Measurements from ENCODE around the gene NAA16.
"Not testable (repeated sequence)": the region's sequence is repeated elsewhere in the genome, so short reads cannot be mapped to it uniquely, and the experiment has no call there.

The NAA16 gene

DNA sequence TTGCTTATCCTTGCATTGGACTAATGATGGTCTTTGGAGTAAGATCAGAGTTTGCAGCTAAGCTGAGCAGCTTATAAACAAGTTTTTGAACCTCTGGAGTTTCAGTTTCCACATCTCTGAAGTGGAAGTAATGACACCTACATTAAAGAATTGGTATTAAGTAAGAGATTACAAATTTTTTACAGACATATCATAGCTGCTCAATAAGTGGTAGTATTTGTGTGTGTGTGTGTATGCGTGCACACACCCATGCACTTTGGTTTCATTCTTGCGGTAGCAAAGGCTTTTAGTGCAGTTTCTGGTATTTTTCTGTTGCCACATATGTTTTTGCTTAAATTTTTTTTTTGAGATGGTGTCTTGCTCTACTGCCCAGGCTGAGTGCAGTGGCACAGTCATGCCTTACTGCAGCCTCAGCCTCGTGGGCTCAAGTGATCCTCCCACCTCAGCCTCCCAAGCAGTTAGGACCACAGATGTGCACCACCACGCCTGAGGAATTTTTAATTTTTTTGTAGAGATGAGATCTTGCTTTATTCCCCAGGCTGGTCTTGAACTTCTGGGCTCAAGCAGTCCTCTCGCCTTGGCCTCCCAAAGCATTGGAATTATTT is 4.5 kb downstream of the NAA16 start:
- no peaks in the 10 kb centered on the region for H3K9me3 Mint-ChIP-seq
- H3K36me3 Mint-ChIP-seq (ENCODE audit: low read depth): peaks cover 15% of the 10 kb centered on the region
- peak overlapping the region; percentile 3 for H3K4me3 Mint-ChIP-seq
- no peaks in the 10 kb centered on the region for H3K27me3 Mint-ChIP-seq (ENCODE audit: low read depth)
- peak overlapping the region; percentile 1 for H3K27ac Mint-ChIP-seq
- peaks cover 24% of the 10 kb centered on the region for H3K4me1 Mint-ChIP-seq (ENCODE audit: low read depth)

DNA sequence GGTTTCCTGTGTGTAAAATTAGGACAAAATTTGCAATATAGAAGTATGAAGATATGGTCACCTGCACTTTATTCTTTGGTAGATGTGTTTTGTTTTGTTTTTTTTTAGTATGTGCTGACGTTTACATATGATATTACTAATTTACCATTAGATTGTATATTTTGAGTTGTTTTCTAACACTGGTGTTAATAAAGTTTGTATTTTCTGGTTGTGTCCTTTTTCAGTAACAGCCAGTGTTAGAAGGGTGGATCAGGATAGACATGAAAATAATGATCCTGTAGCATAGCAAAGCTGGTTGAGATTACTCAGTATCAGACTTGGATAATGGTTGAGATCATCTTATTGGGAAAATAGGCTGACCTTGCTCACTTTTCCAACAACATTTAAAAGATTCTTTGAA is 6.2 kb downstream of the NAA16 start:
- no peaks in the 10 kb centered on the region for H3K9me3 Mint-ChIP-seq
- H3K36me3 Mint-ChIP-seq (ENCODE audit: low read depth): peaks cover 22% of the 10 kb centered on the region
- H3K4me1 Mint-ChIP-seq (ENCODE audit: low read depth): peaks cover 25% of the 10 kb centered on the region
- no peak overlapping the region for H3K27ac Mint-ChIP-seq
- H3K4me3 Mint-ChIP-seq: no peak overlapping the region
- no peaks in the 10 kb centered on the region for H3K27me3 Mint-ChIP-seq (ENCODE audit: low read depth)

DNA sequence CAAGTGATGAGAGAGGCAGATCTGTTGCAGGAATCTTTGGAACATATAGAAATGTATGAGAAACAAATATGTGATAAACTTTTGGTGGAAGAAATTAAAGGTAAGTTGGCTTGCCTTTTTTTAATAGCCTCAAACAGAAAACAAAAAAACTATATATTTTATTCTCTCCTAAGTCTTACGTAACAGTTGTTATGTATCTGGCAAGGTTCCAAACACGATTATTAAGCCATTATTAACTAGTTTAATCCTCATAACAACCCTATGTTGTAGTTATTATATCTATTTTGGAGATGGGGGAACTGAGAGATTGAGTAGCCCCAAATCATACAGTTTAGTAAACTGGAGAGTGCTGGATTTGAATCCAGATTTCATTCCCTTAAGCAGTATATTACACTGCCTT is 14.7 kb downstream of the NAA16 start:
- H3K27ac Mint-ChIP-seq: no peak overlapping the region
- peaks cover 35% of the 10 kb centered on the region for H3K36me3 Mint-ChIP-seq (ENCODE audit: low read depth)

DNA sequence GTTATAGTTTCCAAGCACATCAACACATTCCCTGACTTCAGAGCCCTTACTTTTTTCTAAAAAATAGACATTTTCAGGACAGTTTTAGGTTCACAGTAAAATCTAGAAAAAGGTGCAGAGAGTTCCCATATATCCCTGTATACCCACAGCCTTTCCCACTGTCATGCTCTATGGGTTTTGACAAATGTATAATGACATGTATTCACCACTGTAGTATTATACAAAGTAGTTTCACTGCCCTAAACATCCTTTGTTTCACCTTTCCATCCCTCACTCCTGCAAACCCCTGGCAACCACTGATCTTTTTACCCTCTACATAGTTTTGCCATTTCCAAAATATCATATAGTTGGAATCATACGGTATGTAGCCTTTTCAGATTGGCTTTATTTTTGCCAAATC is 15.6 kb downstream of the NAA16 start:
- no peaks in the 10 kb centered on the region for H3K9me3 Mint-ChIP-seq
- H3K27ac Mint-ChIP-seq: no peak overlapping the region
- peaks cover 35% of the 10 kb centered on the region for H3K36me3 Mint-ChIP-seq (ENCODE audit: low read depth)
- peaks cover 22% of the 10 kb centered on the region for H3K4me1 Mint-ChIP-seq (ENCODE audit: low read depth)
- H3K27me3 Mint-ChIP-seq (ENCODE audit: low read depth): no peaks in the 10 kb centered on the region
- no peak overlapping the region for H3K4me3 Mint-ChIP-seq

More for the DNA sequence above, 14.7 kb downstream of the NAA16 start:
- Mint-ChIP-seq H3K4me1 (ENCODE audit: low read depth) (peaks cover 22% of the 10 kb centered on the region), H3K9me3 (no peaks in the 10 kb centered on the region), H3K27me3 (ENCODE audit: low read depth) (no peaks in the 10 kb centered on the region), H3K4me3 (no peak overlapping the region)

DNA sequence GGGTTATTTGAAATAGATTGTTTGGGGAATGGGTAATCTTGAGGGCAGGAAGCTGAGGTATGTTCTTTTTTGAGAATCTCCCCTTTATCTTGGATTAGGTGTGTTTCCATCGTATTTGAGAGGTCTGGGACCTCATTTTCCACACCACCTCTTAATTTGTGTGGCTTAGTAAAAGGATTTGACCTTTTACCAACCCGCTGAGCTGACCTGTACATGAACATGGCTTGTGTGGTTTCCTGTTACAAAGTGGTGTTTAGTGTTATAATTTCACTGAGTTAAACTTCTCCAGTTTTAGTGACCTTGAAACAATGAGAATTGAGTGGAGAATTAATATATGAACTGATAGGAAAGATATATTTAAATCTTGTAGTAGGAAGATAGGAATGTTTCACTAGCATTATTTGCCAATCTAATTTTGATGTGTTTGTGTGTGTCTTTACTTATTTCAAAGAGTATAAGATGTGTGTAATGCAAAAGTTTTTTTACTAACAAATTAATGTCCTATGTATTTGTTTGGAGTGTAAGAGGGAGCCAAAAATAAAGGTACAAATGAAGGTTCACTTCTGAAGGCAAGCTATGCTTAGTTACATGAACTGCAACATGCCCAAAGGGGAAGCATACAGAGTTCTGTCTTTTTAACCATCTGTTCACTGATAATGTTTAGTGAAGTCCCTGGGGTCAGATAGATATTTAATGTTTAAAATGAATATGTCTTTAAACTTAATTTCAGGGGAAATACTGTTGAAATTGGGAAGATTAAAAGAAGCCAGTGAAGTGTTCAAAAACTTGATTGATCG is 17.1 kb downstream of the NAA16 start:
- Mint-ChIP-seq H3K9me3 (no peaks in the 10 kb centered on the region), H3K27ac (no peak overlapping the region), H3K36me3 (ENCODE audit: low read depth) (peaks cover 34% of the 10 kb centered on the region), H3K4me3 (no peak overlapping the region), H3K27me3 (ENCODE audit: low read depth) (no peaks in the 10 kb centered on the region), H3K4me1 (ENCODE audit: low read depth) (peaks cover 16% of the 10 kb centered on the region)

DNA sequence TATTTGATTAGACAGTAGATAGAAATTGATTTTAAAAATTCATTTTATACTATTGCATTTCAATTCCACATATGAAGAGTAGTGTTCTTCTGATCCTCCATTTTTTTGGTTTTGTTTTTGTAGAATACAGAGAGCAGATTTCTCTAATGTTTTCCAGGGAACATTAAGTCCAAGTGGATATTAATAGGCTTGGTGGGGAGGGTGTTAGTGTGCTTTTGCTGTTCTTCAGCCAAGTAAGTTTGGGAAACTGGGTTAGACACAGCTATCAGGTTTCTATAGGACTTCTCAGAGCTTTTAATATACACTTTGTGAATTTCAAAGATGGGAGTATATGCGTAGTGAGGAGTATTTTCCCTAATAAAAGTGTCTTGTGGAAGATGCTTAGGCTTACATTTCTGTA is 21.8 kb downstream of the NAA16 start:
- Mint-ChIP-seq H3K9me3 (no peaks in the 10 kb centered on the region), H3K4me1 (ENCODE audit: low read depth) (peaks cover 10% of the 10 kb centered on the region), H3K4me3 (no peak overlapping the region), H3K36me3 (ENCODE audit: low read depth) (peaks cover 42% of the 10 kb centered on the region), H3K27ac (no peak overlapping the region), H3K27me3 (ENCODE audit: low read depth) (no peaks in the 10 kb centered on the region)

DNA sequence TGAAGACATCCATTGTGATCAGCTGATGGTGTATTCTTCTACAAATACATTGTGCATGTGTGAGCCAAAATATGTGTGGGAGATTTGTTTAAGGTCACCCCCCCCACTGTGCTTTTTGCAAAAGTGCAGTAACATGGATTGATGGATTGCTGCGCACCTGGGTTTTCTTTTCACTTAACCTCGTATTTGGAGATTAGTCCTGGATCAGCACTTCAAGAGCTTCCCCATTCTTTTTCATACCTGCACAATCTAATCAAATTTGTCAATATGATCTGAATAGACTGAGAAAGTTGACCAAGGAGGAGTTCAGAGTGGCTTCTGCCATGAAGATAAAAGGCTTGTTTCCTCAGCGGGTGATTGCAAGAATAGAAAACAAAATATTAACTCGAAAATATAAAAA is 23.7 kb downstream of the NAA16 start:
- H3K9me3 Mint-ChIP-seq: no peaks in the 10 kb centered on the region
- no peak overlapping the region for H3K4me3 Mint-ChIP-seq
- peaks cover 2% of the 10 kb centered on the region for H3K4me1 Mint-ChIP-seq (ENCODE audit: low read depth)
- H3K36me3 Mint-ChIP-seq (ENCODE audit: low read depth): peaks cover 31% of the 10 kb centered on the region
- H3K27me3 Mint-ChIP-seq (ENCODE audit: low read depth): no peaks in the 10 kb centered on the region
- H3K27ac Mint-ChIP-seq: no peak overlapping the region

DNA sequence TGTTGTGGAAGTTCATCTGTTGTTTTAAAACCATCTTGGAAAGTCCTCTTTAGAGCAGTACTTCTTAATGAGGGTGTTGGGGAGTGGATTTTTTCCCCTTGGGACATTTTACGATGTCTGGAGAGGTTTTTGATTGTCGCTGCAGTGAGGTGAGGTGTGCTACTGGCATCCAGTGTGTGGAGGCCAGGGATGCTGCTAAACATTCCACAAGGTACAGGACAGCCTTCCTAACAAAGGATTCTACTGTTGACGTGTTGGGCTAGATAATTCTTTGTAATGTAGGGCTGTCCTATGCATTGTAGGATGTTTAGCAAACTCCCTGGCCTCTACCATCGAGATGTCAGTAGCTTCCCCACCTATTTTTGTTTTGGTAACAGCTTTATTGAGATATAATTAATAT is 33.3 kb downstream of the NAA16 start:
- H3K4me3 Mint-ChIP-seq: no peak overlapping the region
- no peaks in the 10 kb centered on the region for H3K27me3 Mint-ChIP-seq (ENCODE audit: low read depth)
- no peaks in the 10 kb centered on the region for H3K9me3 Mint-ChIP-seq
- H3K4me1 Mint-ChIP-seq (ENCODE audit: low read depth): peaks cover 16% of the 10 kb centered on the region
- no peak overlapping the region for H3K27ac Mint-ChIP-seq
- peaks cover 49% of the 10 kb centered on the region for H3K36me3 Mint-ChIP-seq (ENCODE audit: low read depth)

DNA sequence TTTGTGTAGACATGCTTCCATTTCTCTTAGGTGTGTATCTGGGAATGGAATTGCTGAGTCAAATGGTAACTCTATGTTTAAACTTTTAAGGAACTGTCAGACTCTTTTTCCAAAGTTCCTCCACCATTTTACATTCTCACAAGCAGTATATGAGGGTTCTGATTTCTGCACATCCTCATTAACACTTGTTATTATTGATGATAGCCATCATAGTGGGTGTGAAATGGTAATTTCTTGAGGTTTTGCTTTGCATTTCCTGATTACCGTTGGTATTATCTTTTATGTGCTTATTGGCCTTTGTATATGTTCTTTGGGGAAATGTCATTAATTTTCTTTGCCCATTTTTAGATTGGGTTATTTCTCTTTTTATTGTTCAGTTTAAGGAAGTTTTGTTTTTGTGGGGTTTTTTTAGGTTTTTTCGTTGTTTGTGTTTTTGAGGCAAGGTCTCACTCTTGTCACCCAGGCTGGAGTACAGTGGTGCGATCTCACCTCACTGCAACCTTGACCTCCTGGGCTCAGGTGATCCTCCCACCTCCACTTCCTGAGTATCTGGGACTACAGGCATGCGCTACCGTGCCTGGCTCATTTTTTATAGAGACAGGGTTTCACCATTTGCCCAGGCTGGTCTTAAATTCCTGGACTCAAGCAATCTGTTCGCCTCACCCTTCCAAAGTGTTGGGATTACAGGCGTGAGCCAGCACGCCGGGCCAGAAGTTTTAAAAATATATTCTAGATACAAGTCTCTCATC is 34.3 kb downstream of the NAA16 start:
- Mint-ChIP-seq H3K9me3 (no peaks in the 10 kb centered on the region), H3K27ac (no peak overlapping the region), H3K27me3 (ENCODE audit: low read depth) (no peaks in the 10 kb centered on the region), H3K4me3 (no peak overlapping the region), H3K4me1 (ENCODE audit: low read depth) (peaks cover 14% of the 10 kb centered on the region), H3K36me3 (ENCODE audit: low read depth) (peaks cover 46% of the 10 kb centered on the region)

DNA sequence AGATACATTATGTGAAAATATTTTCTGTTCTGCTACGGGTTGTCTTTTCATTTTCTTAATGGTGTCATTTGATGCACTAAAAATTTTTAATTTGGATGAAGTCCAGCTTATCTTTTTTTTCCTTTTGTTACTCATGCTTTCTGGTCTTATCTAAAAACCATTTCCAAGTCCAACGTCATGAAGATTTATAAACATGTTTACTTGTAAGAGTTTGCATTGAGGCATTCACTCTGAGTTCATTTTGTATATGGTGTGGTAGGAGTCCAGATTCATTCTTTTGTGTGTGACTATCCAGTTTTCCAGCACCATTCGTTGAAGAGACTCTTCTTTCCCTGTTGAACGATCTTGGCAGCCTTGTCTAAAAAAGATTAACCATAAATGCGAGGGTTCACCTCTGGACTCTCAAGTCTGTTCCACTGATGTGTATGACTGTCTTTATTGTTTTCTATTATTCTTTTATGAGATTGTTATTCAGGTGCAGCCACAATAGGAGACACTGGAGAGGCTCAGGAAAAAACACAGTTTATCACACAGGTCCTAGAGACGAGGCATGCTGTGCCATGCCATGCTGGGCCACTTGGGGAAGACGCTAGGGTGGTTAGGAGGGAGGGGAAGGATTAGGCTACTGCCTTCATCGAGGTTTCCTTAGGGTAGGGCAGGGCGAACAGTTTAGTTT is 35.0 kb downstream of the NAA16 start:
- peaks cover 14% of the 10 kb centered on the region for H3K4me1 Mint-ChIP-seq (ENCODE audit: low read depth)
- H3K4me3 Mint-ChIP-seq: no peak overlapping the region
- H3K9me3 Mint-ChIP-seq: no peaks in the 10 kb centered on the region
- H3K27ac Mint-ChIP-seq: no peak overlapping the region
- peaks cover 42% of the 10 kb centered on the region for H3K36me3 Mint-ChIP-seq (ENCODE audit: low read depth)
- no peaks in the 10 kb centered on the region for H3K27me3 Mint-ChIP-seq (ENCODE audit: low read depth)

DNA sequence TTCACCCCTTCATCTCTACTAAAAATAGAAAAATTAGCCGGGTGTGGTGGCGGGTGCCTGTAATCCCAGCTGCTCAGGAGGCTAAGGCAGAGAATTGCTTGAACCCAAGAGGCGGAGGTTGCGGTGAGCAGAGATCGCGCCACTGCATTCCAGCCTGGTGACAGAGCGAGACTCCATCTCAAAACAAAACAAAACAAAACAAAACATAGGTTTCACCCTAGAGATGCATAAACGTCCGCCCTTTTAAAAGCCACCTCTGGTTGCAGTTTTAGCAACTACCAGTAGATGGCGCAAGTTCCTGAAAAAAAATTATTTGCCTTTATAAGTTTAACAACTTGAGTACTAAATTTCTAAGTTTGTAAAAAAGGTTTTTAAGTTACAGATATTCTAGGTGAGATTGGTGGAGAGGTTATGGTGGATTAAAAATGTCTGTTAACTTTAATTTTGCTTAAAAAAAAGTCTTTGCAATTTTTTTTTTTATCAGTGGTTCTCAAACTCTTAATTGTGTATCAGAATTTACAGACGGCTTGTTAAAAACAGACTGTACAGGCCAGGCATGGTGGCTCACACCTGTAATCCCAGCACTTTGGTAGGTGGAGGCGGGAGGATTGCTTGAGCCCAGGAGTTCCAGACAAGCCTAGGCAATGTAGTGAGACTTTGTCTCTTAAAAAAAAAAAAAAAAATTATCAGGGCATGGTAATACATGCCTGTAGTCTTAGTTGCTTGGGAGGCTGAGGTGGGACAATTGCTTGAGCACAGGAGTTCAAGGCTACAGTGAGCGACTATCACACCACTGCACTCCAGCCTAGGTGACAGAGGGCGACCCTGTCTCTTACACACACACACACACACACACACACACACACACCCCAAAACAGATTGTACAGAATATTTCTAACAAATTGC is 42.1 kb downstream of the NAA16 start:
- H3K36me3 Mint-ChIP-seq (ENCODE audit: low read depth): peaks cover 24% of the 10 kb centered on the region
- H3K4me3 Mint-ChIP-seq: no peak overlapping the region
- H3K9me3 Mint-ChIP-seq: no peaks in the 10 kb centered on the region
- no peaks in the 10 kb centered on the region for H3K27me3 Mint-ChIP-seq (ENCODE audit: low read depth)
- H3K4me1 Mint-ChIP-seq (ENCODE audit: low read depth): peaks cover 33% of the 10 kb centered on the region
- peak overlapping the region; percentile 84 for H3K27ac Mint-ChIP-seq

DNA sequence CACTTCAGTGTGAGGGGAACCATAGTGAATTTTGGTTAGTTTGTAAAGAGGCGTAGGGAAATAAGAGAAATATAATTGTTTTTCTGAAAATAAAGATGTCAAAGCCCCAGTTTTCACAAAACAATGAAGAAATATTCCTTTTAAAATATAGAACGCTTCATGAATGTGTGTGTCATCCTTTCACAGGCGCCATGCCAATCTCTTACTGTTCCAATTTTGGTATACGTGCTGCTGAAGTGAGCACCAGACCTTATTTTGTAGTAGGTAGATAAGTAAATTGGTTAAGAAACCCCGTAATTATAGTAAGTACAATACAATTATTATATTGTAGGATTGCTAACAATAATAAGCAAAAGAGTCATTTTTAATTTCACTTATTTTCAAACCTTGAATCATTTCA is 43.3 kb downstream of the NAA16 start:
- peaks cover 30% of the 10 kb centered on the region for H3K4me1 Mint-ChIP-seq (ENCODE audit: low read depth)
- H3K36me3 Mint-ChIP-seq (ENCODE audit: low read depth): peaks cover 23% of the 10 kb centered on the region
- no peak overlapping the region for H3K27ac Mint-ChIP-seq
- H3K27me3 Mint-ChIP-seq (ENCODE audit: low read depth): no peaks in the 10 kb centered on the region
- no peak overlapping the region for H3K4me3 Mint-ChIP-seq
- no peaks in the 10 kb centered on the region for H3K9me3 Mint-ChIP-seq

DNA sequence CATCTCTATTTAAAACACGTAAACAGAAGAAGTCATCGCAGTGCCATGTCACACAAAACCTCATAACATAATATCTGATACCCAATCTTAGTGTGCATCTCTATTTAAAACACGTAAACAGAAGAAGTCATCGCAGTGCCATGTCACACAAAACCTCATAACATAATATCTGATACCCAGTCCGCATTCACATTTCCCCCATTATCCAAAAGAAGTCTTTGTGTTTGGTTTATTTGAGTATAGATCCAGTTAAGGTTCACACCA is 45.2 kb downstream of the NAA16 start:
- H3K4me3 Mint-ChIP-seq: peak overlapping the region; percentile 84
- H3K27ac Mint-ChIP-seq: peak overlapping the region; percentile 97
- not testable (repeated sequence) for H3K27me3 Mint-ChIP-seq (ENCODE audit: low read depth); H3K9me3 Mint-ChIP-seq
- H3K4me1 Mint-ChIP-seq (ENCODE audit: low read depth): peaks cover 32% of the 10 kb centered on the region
- H3K36me3 Mint-ChIP-seq (ENCODE audit: low read depth): peaks cover 29% of the 10 kb centered on the region

DNA sequence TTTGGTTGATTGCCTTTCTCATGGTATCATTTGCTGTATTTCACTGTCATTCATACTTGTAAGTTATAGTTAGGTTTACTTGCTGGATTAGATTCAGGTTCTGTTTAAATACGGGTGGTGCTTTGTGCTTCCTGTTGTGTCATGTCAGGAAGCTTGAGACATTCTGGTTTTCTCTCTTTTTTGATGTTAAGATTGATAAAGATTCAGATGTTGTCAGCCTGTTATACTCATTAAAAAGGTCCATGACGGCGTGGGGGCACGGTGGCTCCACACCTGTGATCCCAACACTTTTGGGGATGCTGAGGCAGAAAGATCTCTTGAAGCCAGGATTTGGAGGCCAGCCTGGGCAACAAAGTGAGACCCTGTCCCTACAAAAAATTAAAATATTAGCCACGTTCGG is 45.7 kb downstream of the NAA16 start:
- no peaks in the 10 kb centered on the region for H3K27me3 Mint-ChIP-seq (ENCODE audit: low read depth)
- peaks cover 30% of the 10 kb centered on the region for H3K36me3 Mint-ChIP-seq (ENCODE audit: low read depth)
- H3K4me1 Mint-ChIP-seq (ENCODE audit: low read depth): peaks cover 32% of the 10 kb centered on the region
- peak overlapping the region; percentile 97 for H3K27ac Mint-ChIP-seq
- peak overlapping the region; percentile 84 for H3K4me3 Mint-ChIP-seq
- no peaks in the 10 kb centered on the region for H3K9me3 Mint-ChIP-seq
